OCI-LY7 (cell line): ENCODE measurements around the gene SESN3. TPM values are rescaled to one million over a fixed set of nuclear protein-coding genes. Genes with fewer than 3 reads are reported as not detected.
A peak's percentile ranks its signal among the peaks of the same experiment; 100 is the strongest.

Source experiments
- Bru-seq: library from RNA; stranded (reverse); fragments of 400-500 nt; gene quantifications from one replicate; lab custom pipeline; 2021; lab: Mats Ljungman, UMichigan
- BruChase-seq, 2 experiments: library from RNA; stranded (reverse); fragments of 400-500 nt; gene quantifications; one replicate each; lab custom pipeline; 2021; lab: Mats Ljungman, UMichigan
- BruUV-seq: library from RNA; stranded (reverse); fragments of 400-500 nt; replicated peaks from 2 replicates; lab custom pipeline; 2021; lab: Mats Ljungman, UMichigan
- CTCF ChIA-PET: fragments of 300-600 bp; sonication (Branson Sonifier 250); formaldehyde crosslinking; loops from one replicate; lab custom pipeline; 2022; ENCODE audit warnings: antibody characterized with exemption; ENCODE audit not compliant: unreplicated experiment; lab: Charles Lee
- POLR2A ChIA-PET: fragments of 300-600 bp; sonication (Branson Sonifier 250); formaldehyde crosslinking; loops from one replicate; lab custom pipeline; 2022; ENCODE audit warnings: antibody characterized with exemption; lab: Charles Lee
- DNase-seq: peaks from one replicate; pipeline ENCODE4 v3.0.0-alpha.2; 2015; ENCODE audit warnings: low spot score
- H2AFZ ChIP-seq: fragments of 200-600 bp; sonication (generic), shearing (Covaris generic); 2 replicates; pipeline ENCODE4 v1.6.1; 2014; ENCODE audit warnings: mild to moderate bottlenecking, antibody characterized with exemption, low read length, moderate library complexity
- H3K27ac ChIP-seq: fragments of 200-600 bp; sonication (generic); 2 replicates; pipeline ENCODE4 v1.5.1; 2014; ENCODE audit warnings: mixed run types, low read depth, mild to moderate bottlenecking, moderate library complexity, low read length, inconsistent platforms; ENCODE audit not compliant: poor library complexity, severe bottlenecking
- H3K36me3 ChIP-seq: fragments of 200-600 bp; sonication (generic); 2 replicates; pipeline ENCODE4 v1.6.1; 2014; ENCODE audit warnings: mild to moderate bottlenecking, antibody characterized with exemption, low read length, moderate library complexity, mixed read lengths; ENCODE audit not compliant: insufficient read depth
- H3K4me1 ChIP-seq: fragments of 200-600 bp; sonication (generic); 2 replicates; pipeline ENCODE4 v1.5.1; 2014; ENCODE audit warnings: mild to moderate bottlenecking, low read length; ENCODE audit not compliant: insufficient read depth, poor library complexity, severe bottlenecking
- H3K4me2 ChIP-seq: fragments of 200-600 bp; sonication (generic); 2 replicates; pipeline ENCODE4 v1.6.1; 2014; ENCODE audit warnings: mild to moderate bottlenecking, low read length
- H3K4me3 ChIP-seq: fragments of 200-600 bp; sonication (generic); 2 replicates; pipeline ENCODE4 v1.5.1; 2014; ENCODE audit warnings: mild to moderate bottlenecking, low read depth, low read length; ENCODE audit not compliant: poor library complexity, severe bottlenecking
- H3K79me2 ChIP-seq: fragments of 200-600 bp; sonication (generic); 2 replicates; pipeline ENCODE4 v1.6.1; 2016; ENCODE audit warnings: low read depth, mild to moderate bottlenecking, low read length, moderate library complexity, mixed read lengths; ENCODE audit not compliant: insufficient read depth
- H3K9me2 ChIP-seq: fragments of 200-600 bp; sonication (generic); 2 replicates; pipeline ENCODE4 v1.6.1; 2016; ENCODE audit warnings: mild to moderate bottlenecking, low read length, mixed read lengths; ENCODE audit not compliant: insufficient read depth
- H3K9me3 ChIP-seq: fragments of 200-600 bp; sonication (generic); 2 replicates; pipeline ENCODE4 v1.6.1; 2014; ENCODE audit warnings: mild to moderate bottlenecking, mixed run types, low read length, mixed read lengths
- H4K20me1 ChIP-seq: fragments of 200-600 bp; sonication (generic); 2 replicates; pipeline ENCODE4 v1.6.1; 2014; ENCODE audit warnings: mild to moderate bottlenecking, antibody characterized with exemption, low read length, moderate library complexity, mixed read lengths; ENCODE audit not compliant: insufficient read depth
- CTCF ChIP-seq: fragments of 200-600 bp; sonication (generic); conservative IDR thresholded peaks from 2 replicates; pipeline ENCODE4 v1.5.1; 2014; ENCODE audit warnings: mild to moderate bottlenecking, antibody characterized with exemption, low read length, moderate library complexity, mixed read lengths
- EZH2phosphoT487 ChIP-seq: fragments of 200-600 bp; sonication (generic); IDR thresholded peaks from 2 replicates; pipeline ENCODE4 v1.6.1; 2018; ENCODE audit warnings: low read depth, borderline replicate concordance, mild to moderate bottlenecking, mixed run types, antibody characterized with exemption, low read length, moderate library complexity, mixed read lengths
- intact Hi-C: fragments of 100-400 bp; cut with micrococcal nuclease; formaldehyde crosslinking; loops from one replicate; pipeline ENCODE4 v1.10.0; 2022; ENCODE audit not compliant: unreplicated experiment
- long read RNA-seq: library from polyadenylated mRNA; stranded (forward); transcript quantifications from one replicate; pipeline ENCODE4 v2.0.0, GENCODE V29; 2022
- total RNA-seq, 2 experiments: library from RNA; depleted of rRNA in 1 of 2; stranded (reverse); fragments of >200 nt in 1 of 2; shearing (Covaris generic) in 1 of 2; gene quantifications; 2 replicates each; pipeline ENCODE4 v1.2.3, GENCODE V29; 2014 to 2022

Gene SESN3
- total RNA-seq (2014; rRNA removed; shearing (Covaris generic)) (3.4 and 4.4 TPM in 2 replicates), total RNA-seq (2022) (9.6 and 12.9 TPM in 2 replicates), Bru-seq, nascent RNA (percentile 72 among the genes with signal in this experiment), BruChase-seq, experiment 1, labeled RNA remaining after a 6-hour chase (percentile 60 among the genes with signal in this experiment), BruChase-seq, experiment 2, labeled RNA remaining after a 2-hour chase (percentile 78 among the genes with signal in this experiment)
- long read RNA-seq, partial matches to known transcripts: 0 of 2 reads
- long read RNA-seq, other reads (novel, unspliced or antisense): 2 of 2 reads

- Histone ChIP-seq H3K4me3 (peak within 1 kb of the TSS; percentile 83), H2AFZ (peak within 1 kb of the TSS; percentile 80), H4K20me1 (peaks cover 6% of the 10 kb centered on the region; the same call in 1 of the 2 replicates), H3K9me2 (no peaks in the 10 kb centered on the region), H3K27ac (peak within 1 kb of the TSS; percentile 61), H3K36me3 (no peaks in the 10 kb centered on the region), H3K4me2 (peak within 1 kb of the TSS; percentile 99), H3K9me3 (no peaks in the 10 kb centered on the region), H3K4me1 (peaks cover 35% of the 10 kb centered on the region), H3K79me2 (peaks cover 9% of the 10 kb centered on the region; the same call in 1 of the 2 replicates)
- BruUV-seq: no TSS peak
- ChIA-PET POLR2A (interaction anchor here (0.6 to 5.2 kb wide), 39 partner anchors 8 to 1491 kb away, joined by 3 to 122 read pairs (median 4); partner anchors contain the start of genes ENDOD1 and SRSF8), CTCF (interaction anchor here (0.6 to 2.3 kb wide), 16 partner anchors 10 to 517 kb away, joined by 3 to 24 read pairs (median 4); no protein-coding TSS in a partner anchor)
- intact Hi-C loops: loop anchor here (1.0 to 5.0 kb wide), 4 partner anchors 23 to 481 kb away; no protein-coding TSS in a partner anchor
- TF ChIP-seq EZH2phosphoT487: no peak
- peak; percentile 51; the same call in 1 of the 2 replicates for TF ChIP-seq CTCF
- DNase-seq: peak; percentile 99
Observed at GRCh38 chr11:95231127-95231880, at the start of gene SESN3. TSS of gene SESN3 (minus strand) at chr11:95231202. CDS start at chr11:95230860, 342 bp downstream.

- Histone ChIP-seq H2AFZ (peak overlapping the region; percentile 70), H3K79me2 (no peaks in the 10 kb centered on the region), H3K4me3 (no peak overlapping the region), H4K20me1 (no peaks in the 10 kb centered on the region), H3K4me2 (peak overlapping the region; percentile 49), H3K4me1 (peaks cover 12% of the 10 kb centered on the region), H3K36me3 (no peaks in the 10 kb centered on the region), H3K9me2 (no peaks in the 10 kb centered on the region), H3K27ac (no peak overlapping the region), H3K9me3 (no peaks in the 10 kb centered on the region)
- POLR2A ChIA-PET: interaction anchor here (0.5 to 1.6 kb wide), 7 partner anchors 8 to 425 kb away, joined by 3 to 9 read pairs (median 3); no protein-coding TSS in a partner anchor
- intact Hi-C loops: no loop called here
- CTCF ChIA-PET: no interaction called here
- DNase-seq: peak; percentile 8
- TF ChIP-seq EZH2phosphoT487: no peak
- no peak for TF ChIP-seq CTCF
- no TSS peak for BruUV-seq
Observed at GRCh38 chr11:95279921-95280868, 49.2 kb upstream of the SESN3 start.
